Right lung (tissue), 5 donors: ENCODE measurements around the gene RAB7A. TPM values are rescaled to one million over a fixed set of nuclear protein-coding genes. Genes with fewer than 3 reads are reported as not detected.
"Not testable (repeated sequence)": the region's sequence is repeated elsewhere in the genome, so short reads cannot be mapped to it uniquely, and the experiment has no call there.

Experiments
- DNase-seq, 2 donors: peaks; one replicate each; pipeline ENCODE4 v3.0.0-alpha.2; 2013
- polyA plus RNA-seq, 5 donors: library from polyadenylated mRNA; unstranded; fragments of 120-200 nt; gene quantifications; one replicate each; pipeline versions ENCODE4 v1.2.1 to v1.2.3, GENCODE V29; 2013; ENCODE audit warnings: inconsistent platforms in 1 of 5, low replicate concordance in 1 of 5; ENCODE audit not compliant: insufficient read length in 5 of 5, insufficient read depth in 1 of 5

RAB7A gene
- polyA plus RNA-seq, 5 donors: 187 to 215 (median 204) TPM

GRCh38 chr3:128815318-128816064 is 89.5 kb downstream of the RAB7A start:
- DNase-seq: no peak

- DNase-seq: no peak
These were observed 92.3 kb downstream of the RAB7A start for GRCh38 chr3:128818186-128818787.

- DNase-seq: no peak
These were observed 94.4 kb downstream of the RAB7A start for GRCh38 chr3:128820252-128820839.

GRCh38 chr3:128823008-128823407 is 97.0 kb downstream of the RAB7A start:
- DNase-seq: no peak

GRCh38 chr3:128823631-128824030 is 97.6 kb downstream of the RAB7A start:
- DNase-seq: no peak

GRCh38 chr3:128824132-128824850 is 98.3 kb downstream of the RAB7A start:
- DNase-seq: no peak

GRCh38 chr3:128825117-128825725 is 99.2 kb downstream of the RAB7A start:
- DNase-seq: no peak

GRCh38 chr3:128829087-128829486 is 103.1 kb downstream of the RAB7A start:
- DNase-seq: not testable (repeated sequence)

- DNase-seq: not testable (repeated sequence)
These were observed 104.1 kb downstream of the RAB7A start for GRCh38 chr3:128829925-128830625.

GRCh38 chr3:128830762-128831161 is 104.8 kb downstream of the RAB7A start:
- not testable (repeated sequence) for DNase-seq

GRCh38 chr3:128832979-128833378 is 107.0 kb downstream of the RAB7A start:
- not testable (repeated sequence) for DNase-seq

- no peak for DNase-seq
These were observed 109.1 kb downstream of the RAB7A start for GRCh38 chr3:128835096-128835495.

- no peak for DNase-seq
These were observed 116.2 kb downstream of the RAB7A start for GRCh38 chr3:128841926-128842920.

- no peak for DNase-seq
These were observed 118.5 kb downstream of the RAB7A start for GRCh38 chr3:128844502-128844901.

GRCh38 chr3:128845119-128845777 is 119.3 kb downstream of the RAB7A start:
- DNase-seq: no peak

GRCh38 chr3:128845778-128846485 is 119.9 kb downstream of the RAB7A start:
- DNase-seq: peak; percentile 69 to 70

GRCh38 chr3:128846486-128846891 is 120.5 kb downstream of the RAB7A start:
- DNase-seq: no peak

GRCh38 chr3:128847666-128848370 is 121.8 kb downstream of the RAB7A start:
- no peak for DNase-seq
